Peyer's patch (tissue), 4 donors: ENCODE results near the gene ANKLE1. TPM values are rescaled to one million over a fixed set of nuclear protein-coding genes. Genes with fewer than 3 reads are reported as not detected.

Experiments
- DNase-seq, 3 donors: peaks; one replicate each; pipeline ENCODE4 v3.0.0-alpha.2; 2017 to 2019
- H3K27ac ChIP-seq, 4 donors: fragments of 200-600 bp; sonication (generic); one replicate each; pipeline ENCODE4 v1.5.1; 2016 to 2019
- H3K27me3 ChIP-seq, 2 donors: fragments of 200-600 bp; sonication (generic); one replicate each; pipeline ENCODE4 v1.5.1; 2019
- H3K36me3 ChIP-seq, 3 donors: fragments of 200-600 bp; sonication (generic); one replicate each; pipeline ENCODE4 v1.5.1; 2016 to 2019
- H3K4me1 ChIP-seq, 4 donors: fragments of 200-600 bp; sonication (generic); one replicate each; pipeline ENCODE4 v1.5.1; 2016 to 2019
- H3K4me3 ChIP-seq, 4 donors: fragments of 200-600 bp; sonication (generic); 1 replicate in 3 of 4; 2 replicates in 1 of 4; pipeline ENCODE4 v1.5.1; 2016 to 2019; ENCODE audit warnings: mild to moderate bottlenecking in 1 of 4
- H3K9me3 ChIP-seq, 4 donors: fragments of 200-600 bp; sonication (generic); one replicate each; pipeline ENCODE4 v1.5.1; 2016 to 2019; ENCODE audit warnings: mild to moderate bottlenecking in 1 of 4
- POLR2A ChIP-seq, 2 donors: fragments of 450-650 bp; IDR thresholded peaks; one replicate each; pipeline ENCODE4 v1.5.1; 2017; ENCODE audit warnings: antibody characterized with exemption in 2 of 2, mild to moderate bottlenecking in 2 of 2, moderate library complexity in 2 of 2
- total RNA-seq, 4 donors: library from RNA; depleted of rRNA; stranded (reverse); fragments of >200 nt; gene quantifications; one replicate each; pipeline ENCODE4 v1.1.0, GENCODE V29; 2016
- TF ChIP-seq, protein P1 (sequence below), 6 experiments: fragments of 450-650 bp in 4 of 6; fragments of 200-600 bp in 2 of 6; sonication (generic) in 1 of 6; IDR thresholded peaks; one replicate each; pipeline ENCODE4 v1.5.1; 2017 to 2019; ENCODE audit warnings: antibody characterized with exemption in 6 of 6, mild to moderate bottlenecking in 3 of 6, moderate library complexity in 1 of 6

Gene ANKLE1
- total RNA-seq, 4 donors from 2014 or later: 0.18 to 1.3 (median 0.95) TPM; not detected in 1

DNA sequence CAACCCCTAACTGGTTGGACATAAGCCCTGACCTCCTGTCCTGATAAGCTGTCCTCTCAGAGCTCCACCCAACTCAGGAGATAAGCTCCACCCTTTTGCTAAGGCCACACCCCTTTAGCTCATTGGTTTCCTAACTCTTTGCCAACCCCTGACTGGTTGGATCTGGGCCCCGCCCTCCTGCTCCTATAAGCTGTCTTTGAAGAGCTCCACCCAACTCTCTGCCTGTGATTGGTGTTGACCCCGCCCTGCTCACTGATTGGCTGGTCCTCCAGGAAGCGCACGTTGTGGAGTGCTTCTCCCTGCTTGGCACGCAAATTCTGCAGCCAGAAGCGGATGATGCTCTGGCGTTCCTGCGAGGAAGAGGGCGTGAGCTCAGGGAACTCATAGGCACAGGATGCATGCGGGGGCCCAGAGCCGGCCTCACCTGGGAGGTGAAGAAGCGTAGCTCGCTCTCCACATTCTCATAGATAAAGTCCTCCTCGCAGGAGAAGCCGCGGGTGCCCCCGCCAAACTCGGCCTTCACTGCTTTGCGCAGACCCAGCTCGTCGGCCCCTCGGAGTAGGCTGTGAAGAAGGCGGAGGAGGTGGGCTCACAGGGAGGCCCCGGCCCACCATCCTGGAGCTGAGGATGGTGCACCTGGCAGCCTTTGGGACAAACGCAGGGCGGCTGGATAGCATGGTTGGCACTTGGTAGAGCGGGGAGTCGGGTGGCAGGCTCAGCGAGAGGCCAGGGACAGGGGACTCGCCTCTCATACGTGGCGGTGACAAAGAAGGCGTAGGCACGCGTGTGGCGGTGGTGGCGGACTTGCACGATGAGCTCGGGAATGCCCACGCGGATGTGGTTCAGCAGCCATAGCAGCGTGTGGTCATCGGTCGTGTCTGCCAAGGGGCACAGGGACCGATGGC is 51.2 kb downstream of the ANKLE1 start:
- no peak overlapping the region for H3K27ac ChIP-seq
- no peak for TF ChIP-seq POLR2A (IDR thresholded peaks at IDR 0.05)
- TF ChIP-seq, protein P1, sequence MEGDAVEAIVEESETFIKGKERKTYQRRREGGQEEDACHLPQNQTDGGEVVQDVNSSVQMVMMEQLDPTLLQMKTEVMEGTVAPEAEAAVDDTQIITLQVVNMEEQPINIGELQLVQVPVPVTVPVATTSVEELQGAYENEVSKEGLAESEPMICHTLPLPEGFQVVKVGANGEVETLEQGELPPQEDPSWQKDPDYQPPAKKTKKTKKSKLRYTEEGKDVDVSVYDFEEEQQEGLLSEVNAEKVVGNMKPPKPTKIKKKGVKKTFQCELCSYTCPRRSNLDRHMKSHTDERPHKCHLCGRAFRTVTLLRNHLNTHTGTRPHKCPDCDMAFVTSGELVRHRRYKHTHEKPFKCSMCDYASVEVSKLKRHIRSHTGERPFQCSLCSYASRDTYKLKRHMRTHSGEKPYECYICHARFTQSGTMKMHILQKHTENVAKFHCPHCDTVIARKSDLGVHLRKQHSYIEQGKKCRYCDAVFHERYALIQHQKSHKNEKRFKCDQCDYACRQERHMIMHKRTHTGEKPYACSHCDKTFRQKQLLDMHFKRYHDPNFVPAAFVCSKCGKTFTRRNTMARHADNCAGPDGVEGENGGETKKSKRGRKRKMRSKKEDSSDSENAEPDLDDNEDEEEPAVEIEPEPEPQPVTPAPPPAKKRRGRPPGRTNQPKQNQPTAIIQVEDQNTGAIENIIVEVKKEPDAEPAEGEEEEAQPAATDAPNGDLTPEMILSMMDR (IDR thresholded peaks at IDR 0.05): no peak
- no peaks in the 10 kb centered on the region for H3K9me3 ChIP-seq
- peaks cover 8 to 48% (median 23%) of the 10 kb centered on the region in 4 donors for H3K4me1 ChIP-seq
- H3K27me3 ChIP-seq: peaks cover 0 to 8% of the 10 kb centered on the region in 2 donors
- H3K4me3 ChIP-seq: no peak overlapping the region
- no peak for DNase-seq
- H3K36me3 ChIP-seq: no peaks in the 10 kb centered on the region

- TF ChIP-seq, protein P1 (IDR thresholded peaks at IDR 0.05): no peak
- TF ChIP-seq POLR2A (IDR thresholded peaks at IDR 0.05): no peak
- peaks cover 0 to 8% of the 10 kb centered on the region in 2 donors for H3K27me3 ChIP-seq
- peak overlapping the region; percentile 57 to 90 (median 66) for H3K4me3 ChIP-seq
- peaks cover 8 to 46% (median 23%) of the 10 kb centered on the region in 4 donors for H3K4me1 ChIP-seq
- DNase-seq: peak in 2 of 3 donors; percentile 67 to 79
- H3K27ac ChIP-seq: peak overlapping the region; percentile 38 to 82 (median 66)
- no peaks in the 10 kb centered on the region for H3K9me3 ChIP-seq
- no peaks in the 10 kb centered on the region for H3K36me3 ChIP-seq
Observed at GRCh38 chr19:17333611-17334413, 52.1 kb downstream of the ANKLE1 start.

- peak in 1 of 2 donors; percentile 71 for TF ChIP-seq POLR2A (IDR thresholded peaks at IDR 0.05)
- TF ChIP-seq, protein P1 (IDR thresholded peaks at IDR 0.05): no peak
Observed at GRCh38 chr19:17334414-17335409, 53.0 kb downstream of the ANKLE1 start, which contains the start of gene ANO8. Gene ANO8 (minus strand): TSS chr19:17334855. CDS start chr19:17334670, 185 bp downstream.

DNA sequence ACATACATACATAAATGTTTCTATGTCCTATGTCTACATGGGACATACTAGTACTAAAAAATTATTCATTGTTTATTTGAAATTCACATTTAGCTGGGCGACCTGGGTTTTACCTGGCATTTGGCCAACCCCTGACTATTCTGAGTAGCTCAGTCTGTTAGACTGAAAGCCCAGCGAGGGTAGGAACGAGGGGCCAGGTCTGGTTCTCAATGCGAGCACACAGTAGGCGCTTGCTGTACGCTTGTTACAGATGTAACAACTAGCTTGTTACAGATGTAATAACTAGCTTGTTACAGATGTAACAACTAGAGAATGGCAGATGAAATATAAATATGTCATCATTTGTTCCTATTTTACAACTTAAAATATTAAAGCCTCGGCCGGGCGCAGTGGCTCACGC is 53.9 kb downstream of the ANKLE1 start:
- Histone ChIP-seq H3K4me1 (peaks cover 5 to 35% (median 14%) of the 10 kb centered on the region in 4 donors), H3K9me3 (no peaks in the 10 kb centered on the region), H3K27ac (peak overlapping the region in 1 of 4 donors; percentile 82), H3K36me3 (no peaks in the 10 kb centered on the region), H3K4me3 (peak overlapping the region in 1 of 4 donors; percentile 90), H3K27me3 (no peaks in the 10 kb centered on the region)
- TF ChIP-seq, protein P1 (IDR thresholded peaks at IDR 0.05): no peak
- TF ChIP-seq POLR2A (IDR thresholded peaks at IDR 0.05): no peak
- no peak for DNase-seq

More at GRCh38 chr19:17334414-17335409, 53.0 kb downstream of the ANKLE1 start, which contains the start of gene ANO8:
- Histone ChIP-seq H3K27ac (peak within 1 kb of the TSS; percentile 38 to 82 (median 66)), H3K27me3 (peaks cover 0 to under 1% of the 10 kb centered on the region in 2 donors), H3K36me3 (no peaks in the 10 kb centered on the region), H3K9me3 (no peaks in the 10 kb centered on the region), H3K4me1 (peaks cover 5 to 37% (median 15%) of the 10 kb centered on the region in 4 donors), H3K4me3 (peak within 1 kb of the TSS; percentile 57 to 90 (median 66))
- peak; percentile 89 to 97 (median 95) for DNase-seq

Other genes with a start within 250 kb of the ANKLE1 start
- 10 to 100 TPM in 2 of 4 donors, 1 to 10 TPM in 2; 9.7 to 29.7 (median 10.1) TPM for gene HAUS8, start 206.4 kb upstream of the ANKLE1 start, total RNA-seq
- 100 to 1,000 TPM in 3 of 4 donors, 10 to 100 TPM in 1; 65.3 to 578 (median 143) TPM for gene MYO9B, start 206.1 kb upstream of the ANKLE1 start, total RNA-seq
- gene USE1, start 66.5 kb upstream of the ANKLE1 start, total RNA-seq: 10 to 100 TPM in 3 of 4 donors, 1 to 10 TPM in 1; 7.7 to 13.6 (median 11.2) TPM
- gene OCEL1, start 55.7 kb upstream of the ANKLE1 start, total RNA-seq: 10 to 100 TPM in 3 of 4 donors, 1 to 10 TPM in 1; 8.3 to 38.5 (median 30.8) TPM
- 100 to 1,000 TPM in 3 of 4 donors, 10 to 100 TPM in 1; 42.1 to 217 (median 142) TPM for gene NR2F6, start 36.0 kb upstream of the ANKLE1 start, total RNA-seq
- 10 to 100 TPM in 1 of 4 donors, 1 to 10 TPM in 3; 1.6 to 11.6 (median 2.5) TPM for gene USHBP1, start 17.2 kb upstream of the ANKLE1 start, total RNA-seq
- 100 to 1,000 TPM in 1 of 4 donors, 10 to 100 TPM in 3; 51.8 to 174 (median 59.2) TPM for gene BABAM1, start 14.5 kb upstream of the ANKLE1 start, total RNA-seq
- gene ABHD8, start 21.5 kb downstream of the ANKLE1 start, total RNA-seq: 10 to 100 TPM in 1 of 4 donors, 1 to 10 TPM in 3; 2.1 to 14.1 (median 5.6) TPM
- 100 to 1,000 TPM in 3 of 4 donors, 10 to 100 TPM in 1; 76.7 to 202 (median 196) TPM for gene MRPL34, start 24.0 kb downstream of the ANKLE1 start, total RNA-seq
- gene DDA1, start 27.7 kb downstream of the ANKLE1 start, total RNA-seq: 10 to 100 TPM; 15.2 to 37.2 (median 23.9) TPM
- 10 to 100 TPM; 10.3 to 18.9 (median 16.0) TPM for gene ANO8, start 53.0 kb downstream of the ANKLE1 start, total RNA-seq
- 10 to 100 TPM; 40.5 to 74.4 (median 57.7) TPM for gene GTPBP3, start 55.7 kb downstream of the ANKLE1 start, total RNA-seq
- 10 to 100 TPM; 10.5 to 62.7 (median 18.7) TPM for gene PLVAP, start 95.4 kb downstream of the ANKLE1 start, total RNA-seq
- not detected for gene CCDC194, start 112.3 kb downstream of the ANKLE1 start, total RNA-seq
- 100 to 1,000 TPM in 1 of 4 donors, 10 to 100 TPM in 2, 1 to 10 TPM in 1; 9.6 to 101 (median 23.9) TPM for gene BST2, start 123.7 kb downstream of the ANKLE1 start, total RNA-seq
- 10 to 100 TPM; 52.2 to 68.0 (median 64.1) TPM for gene MVB12A, start 138.1 kb downstream of the ANKLE1 start, total RNA-seq
- not detected for gene TMEM221, start 166.8 kb downstream of the ANKLE1 start, total RNA-seq
- gene NXNL1, start 179.0 kb downstream of the ANKLE1 start, total RNA-seq: not detected
- gene SLC27A1, start 188.6 kb downstream of the ANKLE1 start, total RNA-seq: 10 to 100 TPM in 2 of 4 donors, 1 to 10 TPM in 1, under 1 TPM in 1; 0.70 to 13.2 (median 8.3) TPM
- 100 to 1,000 TPM in 2 of 4 donors, 10 to 100 TPM in 2; 79.2 to 117 (median 104) TPM for gene PGLS, start 229.7 kb downstream of the ANKLE1 start, total RNA-seq